Activated naive CD8-positive, alpha-beta T cell treated with anti-CD3 and anti-CD28 coated beads for 36 hours (primary cell): ENCODE measurements around the gene CSMD2. TPM values are rescaled to one million over a fixed set of nuclear protein-coding genes. Genes with fewer than 3 reads are reported as not detected.
"Not testable (repeated sequence)": the region's sequence is repeated elsewhere in the genome, so short reads cannot be mapped to it uniquely, and the experiment has no call there.

ENCODE experiments used
- DNase-seq: peaks from one replicate; pipeline ENCODE4 v3.0.0; 2021
- H3K27ac Mint-ChIP-seq: one replicate; pipeline ENCODE4 v1.8.0; 2022; ENCODE audit warnings: mild to moderate bottlenecking, moderate library complexity, mixed read lengths
- H3K27me3 Mint-ChIP-seq: one replicate; pipeline ENCODE4 v1.8.0; 2022; ENCODE audit warnings: mild to moderate bottlenecking, mixed read lengths
- H3K36me3 Mint-ChIP-seq: one replicate; pipeline ENCODE4 v1.8.0; 2021; ENCODE audit warnings: mild to moderate bottlenecking, mixed read lengths
- H3K4me1 Mint-ChIP-seq: one replicate; pipeline ENCODE4 v1.8.0; 2021; ENCODE audit warnings: mixed read lengths
- H3K4me3 Mint-ChIP-seq: one replicate; pipeline ENCODE4 v1.8.0; 2022; ENCODE audit warnings: mild to moderate bottlenecking, moderate library complexity, mixed read lengths
- H3K9me3 Mint-ChIP-seq: one replicate; pipeline ENCODE4 v1.8.0; 2022; ENCODE audit warnings: mixed read lengths
- total RNA-seq, 2 experiments: library from RNA; stranded (reverse); gene quantifications; one replicate each; pipeline ENCODE4 v1.2.3, GENCODE V29; 2021

Gene CSMD2
- total RNA-seq, 2 experiments from 2014 or later: not detected

DNA sequence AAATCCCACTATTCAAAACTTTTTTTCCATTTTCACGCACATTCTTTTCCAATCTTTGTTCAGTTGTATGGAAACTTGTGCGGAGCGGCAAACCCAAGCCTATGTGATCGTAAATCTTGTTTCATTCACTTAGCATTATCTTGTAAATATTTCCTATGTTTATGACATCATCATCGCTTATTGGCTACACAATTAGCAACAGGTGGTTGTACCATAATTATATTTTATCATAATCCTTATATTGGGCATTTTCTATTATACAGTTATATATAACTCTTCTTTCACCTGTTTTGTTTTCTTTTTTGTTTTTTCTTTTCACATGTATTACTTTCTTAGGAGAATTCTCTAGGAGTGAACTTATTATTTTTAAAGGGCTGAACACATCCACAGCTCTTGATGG lies 627.1 kb downstream of the CSMD2 start:
- Mint-ChIP-seq H3K27me3 (no peaks in the 10 kb centered on the region), H3K9me3 (no peaks in the 10 kb centered on the region), H3K4me1 (peaks cover 3% of the 10 kb centered on the region), H3K36me3 (no peaks in the 10 kb centered on the region), H3K4me3 (no peak overlapping the region), H3K27ac (no peak overlapping the region)
- no peak for DNase-seq

- Mint-ChIP-seq H3K27me3 (no peaks in the 10 kb centered on the region), H3K27ac (no peak overlapping the region), H3K9me3 (peaks cover 1% of the 10 kb centered on the region), H3K4me1 (peaks cover 3% of the 10 kb centered on the region), H3K36me3 (no peaks in the 10 kb centered on the region), H3K4me3 (no peak overlapping the region)
- DNase-seq: no peak
These were observed 629.7 kb downstream of the CSMD2 start for GRCh38 chr1:33535334-33535733.

DNA sequence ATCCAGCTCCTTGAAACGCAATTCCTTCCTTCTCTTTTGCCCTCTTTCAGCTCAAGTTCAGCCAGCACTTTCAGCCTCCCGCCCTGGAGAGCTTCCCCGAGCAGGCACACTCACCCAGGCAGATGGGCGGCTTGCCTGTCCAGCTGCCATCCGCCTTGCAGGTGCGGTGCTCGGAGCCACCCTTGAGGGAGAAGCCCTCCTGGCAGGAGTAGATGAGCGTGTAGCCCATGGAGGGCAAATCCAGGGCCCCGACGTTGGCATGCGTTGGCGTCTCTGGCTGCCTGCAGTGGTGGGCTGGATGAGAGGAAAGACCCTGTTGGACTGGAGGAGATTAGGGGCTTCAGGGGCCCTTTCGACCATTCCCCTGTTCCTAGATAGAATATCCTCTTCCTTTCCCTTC lies 632.1 kb downstream of the CSMD2 start:
- no peak overlapping the region for H3K4me3 Mint-ChIP-seq
- H3K27me3 Mint-ChIP-seq: peaks cover 9% of the 10 kb centered on the region
- DNase-seq: no peak
- H3K4me1 Mint-ChIP-seq: no peaks in the 10 kb centered on the region
- no peak overlapping the region for H3K27ac Mint-ChIP-seq
- H3K9me3 Mint-ChIP-seq: peaks cover 1% of the 10 kb centered on the region
- no peaks in the 10 kb centered on the region for H3K36me3 Mint-ChIP-seq

- no peaks in the 10 kb centered on the region for H3K36me3 Mint-ChIP-seq
- peaks cover 1% of the 10 kb centered on the region for H3K9me3 Mint-ChIP-seq
- no peak overlapping the region for H3K27ac Mint-ChIP-seq
- H3K4me3 Mint-ChIP-seq: no peak overlapping the region
- H3K4me1 Mint-ChIP-seq: no peaks in the 10 kb centered on the region
- peaks cover 10% of the 10 kb centered on the region for H3K27me3 Mint-ChIP-seq
- DNase-seq: no peak
These were observed 632.8 kb downstream of the CSMD2 start for GRCh38 chr1:33532250-33532649.

- H3K9me3 Mint-ChIP-seq: peaks cover 1% of the 10 kb centered on the region
- H3K36me3 Mint-ChIP-seq: no peaks in the 10 kb centered on the region
- H3K27me3 Mint-ChIP-seq: peaks cover 21% of the 10 kb centered on the region
- DNase-seq: no peak
- no peaks in the 10 kb centered on the region for H3K4me1 Mint-ChIP-seq
- no peak overlapping the region for H3K4me3 Mint-ChIP-seq
- H3K27ac Mint-ChIP-seq: no peak overlapping the region
These were observed 635.1 kb downstream of the CSMD2 start for GRCh38 chr1:33529957-33530356.

- DNase-seq: no peak
- Mint-ChIP-seq H3K4me3 (no peak overlapping the region), H3K4me1 (no peaks in the 10 kb centered on the region), H3K36me3 (no peaks in the 10 kb centered on the region), H3K27me3 (peaks cover 21% of the 10 kb centered on the region), H3K27ac (no peak overlapping the region), H3K9me3 (peaks cover 1% of the 10 kb centered on the region)
These were observed 637.1 kb downstream of the CSMD2 start for GRCh38 chr1:33527934-33528333.

DNA sequence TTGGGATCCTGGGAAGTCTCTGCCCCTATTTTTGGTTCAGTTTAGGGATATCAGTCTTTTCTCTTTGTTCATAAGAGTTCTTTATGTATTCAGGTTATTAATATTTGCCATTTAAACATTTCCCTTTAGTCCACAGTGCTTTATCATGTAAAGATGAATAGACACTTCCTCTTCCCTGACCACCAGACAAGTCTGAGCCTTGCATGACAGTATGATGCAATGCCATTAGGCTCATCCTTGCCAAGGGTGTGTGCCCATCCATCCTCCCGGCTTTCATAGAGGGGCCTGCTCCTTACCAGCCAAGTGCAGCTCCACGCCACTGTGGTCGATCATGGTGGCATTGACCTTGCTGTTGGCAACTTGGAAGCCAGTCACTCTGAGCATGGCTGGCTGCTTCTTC lies 640.4 kb downstream of the CSMD2 start:
- Mint-ChIP-seq H3K9me3 (no peaks in the 10 kb centered on the region), H3K27me3 (peaks cover 23% of the 10 kb centered on the region), H3K36me3 (no peaks in the 10 kb centered on the region), H3K4me1 (no peaks in the 10 kb centered on the region), H3K27ac (no peak overlapping the region), H3K4me3 (no peak overlapping the region)
- DNase-seq: no peak

DNA sequence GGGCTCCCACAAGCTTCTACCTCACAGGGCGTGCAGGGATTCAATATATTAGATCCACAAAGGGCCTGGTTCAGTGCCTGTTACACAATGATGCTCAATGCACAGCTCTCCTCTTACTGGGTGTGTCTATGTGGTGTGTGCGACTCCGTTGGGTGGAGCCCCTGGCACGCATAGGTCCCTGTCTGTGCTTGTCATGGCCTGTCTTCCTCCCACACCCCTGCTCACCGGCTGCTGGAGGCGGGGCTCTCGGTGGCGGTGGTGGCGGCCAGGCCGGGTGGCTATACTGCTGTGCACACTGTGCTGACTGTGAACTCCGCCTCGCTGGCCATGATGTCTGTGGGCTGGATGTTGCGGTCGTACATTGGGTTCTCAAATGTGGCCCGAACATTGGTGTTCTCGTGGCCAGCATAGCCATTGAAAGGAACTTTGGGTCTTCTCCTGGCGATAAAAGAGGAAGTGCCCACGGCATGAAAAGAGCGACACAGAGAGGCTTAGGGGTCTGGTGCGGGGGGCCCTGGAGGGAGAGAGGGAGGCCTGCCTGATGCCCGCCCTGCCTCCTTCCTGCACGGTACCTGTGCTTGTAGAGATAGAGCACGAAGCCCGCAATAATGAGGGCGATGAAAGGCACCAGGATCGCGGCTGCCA lies 645.7 kb downstream of the CSMD2 start:
- Mint-ChIP-seq H3K4me1 (no peaks in the 10 kb centered on the region), H3K36me3 (no peaks in the 10 kb centered on the region), H3K9me3 (no peaks in the 10 kb centered on the region), H3K4me3 (no peak overlapping the region), H3K27ac (no peak overlapping the region), H3K27me3 (peaks cover 19% of the 10 kb centered on the region)
- no peak for DNase-seq

DNA sequence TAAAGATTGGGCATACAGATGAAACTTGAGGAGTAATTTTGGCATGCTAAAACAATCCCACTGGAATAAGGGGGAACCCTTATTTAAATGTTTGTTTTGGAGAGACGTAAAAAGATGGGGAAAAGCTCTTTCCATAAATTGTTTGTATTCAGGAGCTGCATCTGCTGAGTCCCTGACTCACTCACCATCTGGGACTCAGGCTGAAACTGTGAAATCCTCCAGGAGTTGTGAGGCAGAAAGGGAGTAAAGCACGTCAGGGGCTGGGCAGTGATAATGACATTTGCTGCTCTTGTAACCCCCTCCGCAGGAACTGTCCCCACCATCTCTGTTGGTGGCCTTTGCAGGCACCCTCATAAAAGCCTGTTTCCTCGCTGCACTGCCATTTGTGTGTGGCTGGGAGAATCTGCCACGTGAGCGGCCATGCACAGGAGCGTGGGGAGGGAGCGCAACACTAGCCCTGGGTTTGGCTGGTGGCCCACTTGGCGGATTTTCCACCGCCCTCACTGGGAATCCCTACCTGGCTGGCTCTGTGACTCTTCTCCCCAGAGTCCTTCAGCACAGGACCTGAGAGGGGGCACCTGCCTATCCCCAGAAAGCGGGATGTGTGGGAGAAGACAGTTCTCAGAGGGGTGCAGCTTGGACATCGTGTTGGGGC lies 647.3 kb downstream of the CSMD2 start:
- H3K9me3 Mint-ChIP-seq: no peaks in the 10 kb centered on the region
- no peak overlapping the region for H3K27ac Mint-ChIP-seq
- H3K4me3 Mint-ChIP-seq: no peak overlapping the region
- H3K4me1 Mint-ChIP-seq: no peaks in the 10 kb centered on the region
- peaks cover 19% of the 10 kb centered on the region for H3K27me3 Mint-ChIP-seq
- H3K36me3 Mint-ChIP-seq: no peaks in the 10 kb centered on the region
- no peak for DNase-seq

GRCh38 chr1:33516891-33517567 lies 648.0 kb downstream of the CSMD2 start:
- H3K9me3 Mint-ChIP-seq: no peaks in the 10 kb centered on the region
- H3K4me1 Mint-ChIP-seq: peaks cover 2% of the 10 kb centered on the region
- no peak overlapping the region for H3K27ac Mint-ChIP-seq
- no peaks in the 10 kb centered on the region for H3K36me3 Mint-ChIP-seq
- H3K4me3 Mint-ChIP-seq: no peak overlapping the region
- no peak for DNase-seq
- peaks cover 13% of the 10 kb centered on the region for H3K27me3 Mint-ChIP-seq

GRCh38 chr1:33516428-33516827 lies 648.6 kb downstream of the CSMD2 start:
- Mint-ChIP-seq H3K9me3 (no peaks in the 10 kb centered on the region), H3K27me3 (peaks cover 15% of the 10 kb centered on the region), H3K4me1 (peaks cover 2% of the 10 kb centered on the region), H3K36me3 (no peaks in the 10 kb centered on the region), H3K4me3 (no peak overlapping the region), H3K27ac (no peak overlapping the region)
- DNase-seq: no peak

DNA sequence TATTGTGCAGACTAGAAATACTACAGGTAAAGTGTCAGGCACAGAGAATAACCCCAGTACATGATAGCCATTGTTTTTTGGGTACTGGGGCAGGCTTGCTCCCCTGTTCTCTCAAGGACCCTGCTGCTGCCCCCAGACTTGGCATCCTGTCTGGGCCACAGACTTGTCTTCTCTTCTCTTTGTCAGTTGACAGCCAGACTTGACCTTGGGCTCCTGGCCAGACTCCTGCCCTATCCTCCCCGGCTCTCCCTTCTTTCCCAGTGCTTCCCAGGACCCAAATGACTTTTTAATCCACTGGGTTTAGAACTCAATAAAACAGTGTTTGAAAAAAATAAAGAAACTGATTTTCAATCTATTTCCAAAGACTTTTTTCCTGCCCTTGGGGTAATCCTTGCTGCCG lies 649.4 kb downstream of the CSMD2 start:
- Mint-ChIP-seq H3K9me3 (no peaks in the 10 kb centered on the region), H3K4me3 (no peak overlapping the region), H3K4me1 (peaks cover 2% of the 10 kb centered on the region), H3K27me3 (peaks cover 15% of the 10 kb centered on the region), H3K27ac (no peak overlapping the region), H3K36me3 (no peaks in the 10 kb centered on the region)
- no peak for DNase-seq

GRCh38 chr1:33515112-33515511 lies 649.9 kb downstream of the CSMD2 start:
- no peak overlapping the region for H3K4me3 Mint-ChIP-seq
- H3K27me3 Mint-ChIP-seq: peaks cover 15% of the 10 kb centered on the region
- DNase-seq: no peak
- H3K4me1 Mint-ChIP-seq: peaks cover 2% of the 10 kb centered on the region
- no peaks in the 10 kb centered on the region for H3K9me3 Mint-ChIP-seq
- no peak overlapping the region for H3K27ac Mint-ChIP-seq
- no peaks in the 10 kb centered on the region for H3K36me3 Mint-ChIP-seq

DNA sequence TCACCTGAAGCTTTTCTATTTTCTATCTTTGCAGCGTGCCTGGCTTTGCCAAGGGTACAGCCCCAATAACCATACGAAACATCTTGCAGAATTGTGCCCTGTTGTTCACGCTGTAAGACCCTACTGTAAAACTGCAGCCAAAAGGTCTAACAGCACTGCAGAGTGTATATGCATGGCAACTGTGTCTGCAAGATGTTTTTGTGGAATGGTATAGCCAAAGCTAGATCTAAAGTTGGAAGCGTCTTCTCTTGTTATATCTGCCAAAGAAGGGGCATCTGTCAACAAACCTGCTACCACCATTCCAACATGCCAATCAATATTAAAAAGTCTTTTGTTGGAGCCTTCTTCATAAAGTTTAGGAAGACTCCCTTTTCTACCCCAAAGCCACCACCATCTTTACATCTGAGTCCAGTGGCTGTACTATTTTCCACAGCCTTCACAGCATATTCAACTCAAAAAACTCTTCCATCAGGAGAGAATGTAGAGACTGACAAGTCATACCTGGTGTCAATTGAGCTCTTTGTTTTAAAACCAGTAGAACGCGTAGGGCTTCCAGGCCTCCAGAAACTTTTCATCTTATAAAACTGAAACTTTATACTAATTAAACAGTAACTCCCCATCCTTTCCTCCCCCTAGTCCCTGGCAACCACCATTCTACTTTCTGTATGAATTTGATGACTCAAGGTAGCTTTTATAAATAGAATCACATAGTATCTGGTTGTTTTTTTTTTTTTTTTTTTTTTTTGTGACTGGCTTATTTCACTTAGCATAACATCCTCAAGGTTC lies 652.6 kb downstream of the CSMD2 start:
- no peak for DNase-seq
- peaks cover 2% of the 10 kb centered on the region for H3K4me1 Mint-ChIP-seq
- H3K4me3 Mint-ChIP-seq: no peak overlapping the region
- H3K27ac Mint-ChIP-seq: no peak overlapping the region
- H3K27me3 Mint-ChIP-seq: peaks cover 15% of the 10 kb centered on the region
- no peaks in the 10 kb centered on the region for H3K9me3 Mint-ChIP-seq
- H3K36me3 Mint-ChIP-seq: no peaks in the 10 kb centered on the region

- not testable (repeated sequence) for H3K4me1 Mint-ChIP-seq, H3K36me3 Mint-ChIP-seq, H3K27ac Mint-ChIP-seq, H3K9me3 Mint-ChIP-seq, H3K4me3 Mint-ChIP-seq, DNase-seq, H3K27me3 Mint-ChIP-seq
These were observed 655.8 kb downstream of the CSMD2 start for GRCh38 chr1:33509276-33509675.
